ENCODE measurements around the gene UBE3D. TPM values are rescaled to one million over a fixed set of nuclear protein-coding genes. Genes with fewer than 3 reads are reported as not detected.

Gene UBE3D
- total RNA-seq, 1 experiment from 2014 or later, result 10.7 TPM

DNA sequence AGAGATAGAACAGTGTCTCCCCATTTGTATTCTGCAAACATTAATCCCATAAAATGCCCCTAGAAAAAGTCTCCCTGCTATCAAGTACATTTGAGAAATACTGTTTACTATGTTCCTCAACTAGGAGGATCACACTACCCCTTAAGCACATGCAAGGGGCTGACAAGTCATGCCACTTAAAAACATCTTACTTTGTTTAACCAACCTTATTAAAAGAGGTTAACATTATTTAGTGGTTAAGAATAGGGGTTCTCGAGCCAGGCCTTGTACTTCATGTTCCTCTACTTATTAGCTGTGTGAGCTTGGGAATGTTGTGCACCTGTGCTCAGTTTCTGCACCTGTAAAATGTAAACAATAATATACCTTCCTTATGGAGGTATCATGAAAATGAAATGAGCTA, 113.7 kb downstream of the UBE3D start:
- Histone ChIP-seq H4K8ac (replicated peaks; ENCODE audit: insufficient read length, low read depth, low read length) (no peak overlapping the region), H3K4me2 (ENCODE audit: insufficient read depth, insufficient read length, low read length) (no peak overlapping the region), H3K27me3 (ENCODE audit: insufficient read depth, low read length) (no peaks in the 10 kb centered on the region), H2BK5ac (ENCODE audit: insufficient read length, low read length) (no peak overlapping the region), H2BK12ac (ENCODE audit: insufficient read length, low read depth, low read length) (no peak overlapping the region), H3K79me1 (ENCODE audit: insufficient read depth, low read depth, low read length, poor library complexity, severe bottlenecking) (no peaks in the 10 kb centered on the region), H2BK20ac (ENCODE audit: low read depth, low read length, poor library complexity, severe bottlenecking) (no peak overlapping the region), H3K23ac (ENCODE audit: insufficient read length, low read depth, low read length) (no peak overlapping the region), H2AFZ (ENCODE audit: low read length) (no peak overlapping the region), H2BK120ac (ENCODE audit: low read depth, low read length, poor library complexity, severe bottlenecking) (no peak overlapping the region), H2AK5ac (ENCODE audit: insufficient read length, low read length) (no peak overlapping the region), H3K9me3 (ENCODE audit: control insufficient read depth, low read depth, low read length) (no peaks in the 10 kb centered on the region), H4K91ac (ENCODE audit: insufficient read length, low read depth, low read length) (no peak overlapping the region), H3T11ph (ENCODE audit: low read length) (no peak overlapping the region), H3K56ac (ENCODE audit: insufficient read length, low read depth, low read length) (no peak overlapping the region), H3K18ac (ENCODE audit: insufficient read length, low read depth, low read length) (no peak overlapping the region), H3K9ac (ENCODE audit: extremely low read depth, insufficient read length, low read length) (no peak overlapping the region), H3K79me2 (ENCODE audit: insufficient read depth, low read length) (no peaks in the 10 kb centered on the region), H3K4me1 (ENCODE audit: insufficient read depth, low read length) (no peaks in the 10 kb centered on the region), H3K14ac (ENCODE audit: insufficient read depth, low read length) (no peak overlapping the region), H2BK15ac (ENCODE audit: low read depth, low read length) (no peak overlapping the region), H3K23me2 (ENCODE audit: insufficient read length, low read depth, low read length, poor library complexity, severe bottlenecking) (no peaks in the 10 kb centered on the region), H3K27ac (ENCODE audit: insufficient read length, low read depth, low read length) (no peak overlapping the region), H3K4ac (ENCODE audit: low read depth, low read length) (no peak overlapping the region), H4K5ac (ENCODE audit: insufficient read length, low read depth, low read length) (no peak overlapping the region), H4K20me1 (ENCODE audit: control insufficient read depth, insufficient read depth, insufficient read length) (no peaks in the 10 kb centered on the region)
- Mint-ChIP-seq H3K27me3 (ENCODE audit: low read depth) (no peaks in the 10 kb centered on the region), H3K27ac (no peak overlapping the region), H3K4me3 (no peak overlapping the region), H3K4me1 (no peaks in the 10 kb centered on the region), H3K36me3 (ENCODE audit: insufficient read depth in 1 of 3, low read depth in 3 of 3) (peaks cover 30 to 41% (median 37%) of the 10 kb centered on the region in 3 experiments), H3K9me3 (peaks cover 10 to 13% of the 10 kb centered on the region in 2 experiments; a peak in 3 of 5 replicates)
- TF ChIP-seq, protein P1, sequence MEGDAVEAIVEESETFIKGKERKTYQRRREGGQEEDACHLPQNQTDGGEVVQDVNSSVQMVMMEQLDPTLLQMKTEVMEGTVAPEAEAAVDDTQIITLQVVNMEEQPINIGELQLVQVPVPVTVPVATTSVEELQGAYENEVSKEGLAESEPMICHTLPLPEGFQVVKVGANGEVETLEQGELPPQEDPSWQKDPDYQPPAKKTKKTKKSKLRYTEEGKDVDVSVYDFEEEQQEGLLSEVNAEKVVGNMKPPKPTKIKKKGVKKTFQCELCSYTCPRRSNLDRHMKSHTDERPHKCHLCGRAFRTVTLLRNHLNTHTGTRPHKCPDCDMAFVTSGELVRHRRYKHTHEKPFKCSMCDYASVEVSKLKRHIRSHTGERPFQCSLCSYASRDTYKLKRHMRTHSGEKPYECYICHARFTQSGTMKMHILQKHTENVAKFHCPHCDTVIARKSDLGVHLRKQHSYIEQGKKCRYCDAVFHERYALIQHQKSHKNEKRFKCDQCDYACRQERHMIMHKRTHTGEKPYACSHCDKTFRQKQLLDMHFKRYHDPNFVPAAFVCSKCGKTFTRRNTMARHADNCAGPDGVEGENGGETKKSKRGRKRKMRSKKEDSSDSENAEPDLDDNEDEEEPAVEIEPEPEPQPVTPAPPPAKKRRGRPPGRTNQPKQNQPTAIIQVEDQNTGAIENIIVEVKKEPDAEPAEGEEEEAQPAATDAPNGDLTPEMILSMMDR (conservative IDR thresholded peaks at IDR 0.05), result no peak
- DNase-seq, result no peak
- no CpG with 5 or more reads among the region's 1 CpG for WGBS (ENCODE audit: extremely low coverage, insufficient read length, low lambda C conversion rate)

Data from H9 (cell line).